Activated T-cell treated with anti-CD3 and anti-CD28 coated beads, Interleukin-2, amount 50 U/mL, for 4 hours (primary cell): Measurements from ENCODE around the gene AQP5. TPM values are rescaled to one million over a fixed set of nuclear protein-coding genes. Genes with fewer than 3 reads are reported as not detected.

Source experiments
- ATAC-seq, 2 donors: fragments of 200-7000 bp; cut with Tn5 transposase; one replicate each; pipeline ENCODE4 v1.10.0; 2021
- DNase-seq: peaks from one replicate; pipeline ENCODE4 v3.0.0-alpha.2; 2020
- H3K27me3 Mint-ChIP-seq: one replicate; pipeline ENCODE4 v1.8.0; 2021; ENCODE audit warnings: low read depth, mixed read lengths
- H3K36me3 Mint-ChIP-seq: one replicate; pipeline ENCODE4 v1.8.0; 2022; ENCODE audit warnings: mixed read lengths; ENCODE audit not compliant: insufficient read depth
- H3K4me1 Mint-ChIP-seq: one replicate; pipeline ENCODE4 v1.8.0; 2021; ENCODE audit warnings: low read depth, mixed read lengths
- H3K4me3 Mint-ChIP-seq: one replicate; pipeline ENCODE4 v1.8.0; 2021; ENCODE audit warnings: mild to moderate bottlenecking, moderate library complexity, mixed read lengths
- H3K9me3 Mint-ChIP-seq: one replicate; pipeline ENCODE4 v1.8.0; 2021; ENCODE audit warnings: mixed read lengths
- total RNA-seq, 3 donors: library from RNA; stranded (reverse); gene quantifications; one replicate each; pipeline ENCODE4 v1.2.1, GENCODE V29; 2021

Gene AQP5
- total RNA-seq = not detected

DNA sequence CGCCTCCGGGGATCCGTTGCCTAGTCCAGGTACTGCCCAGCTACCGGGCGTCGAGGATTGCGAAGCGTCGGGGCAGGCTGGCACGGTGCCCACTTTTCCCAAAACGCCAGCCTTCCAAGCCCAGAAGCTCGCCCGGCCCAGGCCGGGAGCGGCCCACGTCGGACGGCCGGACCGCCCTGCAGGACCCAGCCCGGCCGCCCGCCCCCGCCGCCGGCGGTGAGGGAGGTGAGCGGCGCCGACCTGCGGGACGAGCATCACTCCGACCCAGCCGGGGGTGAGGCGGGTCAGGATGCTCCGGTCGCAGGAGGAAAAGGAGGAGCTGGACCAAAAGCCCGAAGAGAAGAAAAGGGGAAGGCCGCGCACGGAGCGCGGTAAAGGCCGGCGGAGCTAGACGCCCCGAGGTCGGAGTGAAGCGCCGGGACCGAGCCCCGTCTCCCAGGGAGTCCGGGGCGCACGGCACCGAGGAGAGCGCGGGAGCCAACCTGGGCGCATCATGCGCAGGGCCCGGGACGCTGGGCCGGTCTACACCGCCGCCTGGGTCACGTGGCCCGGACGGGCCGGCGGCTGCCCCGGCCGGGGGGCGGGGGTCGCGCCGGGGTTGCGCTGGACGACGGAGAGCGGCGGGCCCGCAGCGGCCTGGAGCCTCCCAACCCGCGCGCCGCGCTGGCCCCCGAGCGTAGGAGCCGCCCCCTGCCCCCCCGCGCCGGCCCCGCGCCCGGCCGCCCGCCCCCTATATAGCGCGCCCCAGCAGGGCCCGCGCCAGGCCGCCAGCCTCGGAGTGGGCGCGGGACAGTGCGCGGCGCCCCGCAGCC, at the start of gene AQP5:
AQP5 (plus strand) TSS at position 762 of the 812 bp plus-strand sequence. CDS start 146 bp downstream, outside the sequence.
- Mint-ChIP-seq H3K4me3 (peak within 1 kb of the TSS; percentile 29), H3K4me1 (peaks cover 5% of the 10 kb centered on the region), H3K9me3 (no peaks in the 10 kb centered on the region), H3K27me3 (peaks cover 84% of the 10 kb centered on the region), H3K36me3 (no peaks in the 10 kb centered on the region)
- ATAC-seq (peak; percentile 36 to 49), DNase-seq (no peak)

DNA sequence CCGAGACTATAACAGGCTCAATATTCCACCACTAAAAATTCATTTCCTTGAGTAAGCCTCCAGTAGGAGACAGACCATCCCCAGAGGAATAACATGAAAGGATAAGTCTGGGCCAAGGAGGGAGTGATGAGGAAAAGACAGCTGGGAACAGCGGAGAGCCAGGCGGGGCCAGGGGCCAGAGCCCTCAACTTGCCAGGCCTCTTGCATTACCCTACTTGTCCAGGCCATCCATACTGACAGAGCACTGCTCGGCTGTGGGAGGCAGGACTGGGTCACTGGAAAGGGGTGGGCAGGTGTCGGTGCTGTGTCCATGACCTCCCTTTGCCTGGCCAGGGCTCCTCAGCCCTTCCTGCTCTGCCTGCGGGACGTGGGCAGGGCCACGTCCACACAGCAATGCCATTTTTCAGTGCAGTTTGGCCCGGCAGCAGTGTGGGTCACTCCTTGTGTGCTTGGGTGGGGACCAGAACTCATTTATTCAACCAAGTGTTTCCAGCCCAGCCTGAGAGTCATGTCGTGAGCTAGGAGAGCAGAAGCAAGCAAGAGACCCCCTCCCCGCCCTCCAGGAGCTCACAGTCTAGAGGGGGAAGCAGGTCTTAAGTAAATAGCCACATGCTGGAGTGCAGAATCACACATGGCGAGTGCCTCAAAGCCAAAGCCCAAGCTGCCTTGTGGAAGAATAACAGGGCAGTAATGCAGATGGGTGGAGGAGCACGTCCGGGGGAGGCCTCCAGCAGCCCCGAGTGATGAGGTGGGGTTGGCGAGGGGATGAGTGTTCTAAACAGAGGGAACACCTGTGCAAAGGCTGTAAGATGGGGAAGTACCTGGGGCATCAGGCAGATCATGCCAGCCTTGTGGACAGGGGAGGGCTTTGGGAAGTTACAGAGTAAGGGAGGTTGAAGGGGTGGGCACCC, 49.1 kb upstream of the AQP5 start:
- no peak for DNase-seq
- H3K36me3 Mint-ChIP-seq = no peaks in the 10 kb centered on the region
- peaks cover 4% of the 10 kb centered on the region for H3K27me3 Mint-ChIP-seq
- H3K9me3 Mint-ChIP-seq = no peaks in the 10 kb centered on the region
- H3K4me1 Mint-ChIP-seq = no peaks in the 10 kb centered on the region
- H3K4me3 Mint-ChIP-seq = no peak overlapping the region
- no peak for ATAC-seq

DNA sequence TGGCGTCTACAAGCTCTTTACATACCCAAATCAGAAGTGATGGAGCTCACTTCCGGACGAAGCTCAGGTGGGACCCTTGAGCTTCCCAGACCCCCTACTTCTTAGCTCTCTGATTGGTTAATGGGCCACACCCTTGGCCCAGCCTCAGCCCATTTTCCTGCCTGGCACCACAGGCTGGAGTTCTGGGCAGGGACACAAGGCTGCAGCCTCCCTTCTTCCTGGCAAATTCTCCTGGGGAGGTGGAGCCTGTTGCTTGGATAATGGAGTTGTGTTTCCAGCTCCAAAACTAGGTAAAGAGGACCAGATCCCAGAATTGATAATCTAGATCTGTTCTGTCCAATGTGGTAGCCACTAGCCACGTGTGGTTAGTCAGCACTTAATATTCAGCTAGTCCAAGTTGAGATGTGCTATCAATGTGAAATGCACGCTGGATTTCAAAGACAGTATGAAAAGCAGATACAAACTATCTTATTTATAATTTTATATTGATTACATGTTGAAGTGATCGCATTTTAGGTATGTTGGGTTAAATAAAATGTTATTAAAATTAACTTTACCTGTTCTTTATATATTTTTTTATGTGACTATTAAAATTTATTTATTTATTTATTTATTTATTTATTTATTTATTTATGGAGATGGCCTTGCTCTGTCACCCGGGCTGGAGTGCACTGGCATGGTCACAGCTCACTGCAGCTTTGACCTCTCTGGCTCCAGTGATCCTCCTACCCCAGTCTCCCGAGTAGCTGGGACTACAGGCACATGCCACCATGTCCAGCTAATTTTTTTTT, 45.3 kb upstream of the AQP5 start:
- ATAC-seq (no peak), DNase-seq (no peak)
- peaks cover 4% of the 10 kb centered on the region for H3K27me3 Mint-ChIP-seq
- H3K4me3 Mint-ChIP-seq = no peak overlapping the region
- no peaks in the 10 kb centered on the region for H3K9me3 Mint-ChIP-seq
- H3K4me1 Mint-ChIP-seq = no peaks in the 10 kb centered on the region
- H3K36me3 Mint-ChIP-seq = no peaks in the 10 kb centered on the region

DNA sequence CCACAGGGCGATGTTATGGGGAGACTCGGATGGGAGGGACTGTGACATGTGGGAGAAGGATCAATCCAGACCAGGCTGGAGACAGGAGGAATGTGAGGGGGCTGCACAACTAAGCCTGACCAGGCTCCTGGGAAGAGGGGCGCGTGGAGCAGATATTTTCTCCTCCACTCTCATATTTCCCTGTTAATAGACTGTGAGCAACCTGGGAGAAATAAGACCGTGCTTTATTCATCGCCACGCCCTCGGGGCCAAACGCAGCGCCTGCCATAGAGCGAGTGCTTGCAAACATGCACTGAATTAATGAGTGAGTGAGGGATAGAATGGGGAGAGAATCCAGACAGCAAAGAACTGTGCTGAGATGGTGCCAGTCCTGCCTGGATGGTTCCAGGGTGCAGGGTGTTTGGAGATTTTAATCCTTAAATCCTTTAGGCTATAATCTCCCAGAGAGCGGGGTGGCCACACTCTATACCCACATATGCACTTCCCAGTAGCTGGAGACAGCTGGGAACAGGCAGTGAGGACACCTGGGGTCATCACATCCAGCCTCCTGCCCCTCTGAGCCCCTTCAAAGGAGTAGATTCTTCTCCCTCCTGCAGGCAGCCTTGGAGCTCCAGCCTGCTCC, 44.4 kb upstream of the AQP5 start:
- H3K4me1 Mint-ChIP-seq = no peaks in the 10 kb centered on the region
- H3K9me3 Mint-ChIP-seq = no peaks in the 10 kb centered on the region
- H3K27me3 Mint-ChIP-seq = peaks cover 4% of the 10 kb centered on the region

DNA sequence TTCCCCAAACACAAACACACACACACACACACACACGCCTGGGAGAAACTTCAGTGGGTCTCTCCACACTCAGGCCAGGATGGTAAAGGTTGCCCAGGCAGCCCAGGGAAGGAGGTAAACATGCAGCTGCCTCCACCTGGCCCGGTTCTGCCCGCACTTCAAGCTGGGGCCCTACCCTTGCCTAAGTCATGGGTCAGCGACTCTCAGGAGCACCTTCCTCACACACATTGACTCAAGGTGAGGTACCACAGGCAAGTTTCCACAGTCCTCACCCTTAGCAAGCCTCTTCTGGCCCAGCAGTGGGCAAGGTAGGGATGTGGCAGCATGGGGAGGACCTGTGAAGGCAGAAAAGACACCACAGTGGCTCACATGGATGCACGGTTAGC, 43.9 kb upstream of the AQP5 start:
- H3K4me3 Mint-ChIP-seq = no peak overlapping the region
- H3K4me1 Mint-ChIP-seq = no peaks in the 10 kb centered on the region
- no peaks in the 10 kb centered on the region for H3K9me3 Mint-ChIP-seq
- no peak for ATAC-seq
- no peak for DNase-seq
- no peaks in the 10 kb centered on the region for H3K36me3 Mint-ChIP-seq
- H3K27me3 Mint-ChIP-seq = peaks cover 4% of the 10 kb centered on the region

More for the DNA sequence above, 44.4 kb upstream of the AQP5 start:
- Mint-ChIP-seq H3K4me3 (no peak overlapping the region), H3K36me3 (no peaks in the 10 kb centered on the region)
- ATAC-seq (no peak), DNase-seq (no peak)

DNA sequence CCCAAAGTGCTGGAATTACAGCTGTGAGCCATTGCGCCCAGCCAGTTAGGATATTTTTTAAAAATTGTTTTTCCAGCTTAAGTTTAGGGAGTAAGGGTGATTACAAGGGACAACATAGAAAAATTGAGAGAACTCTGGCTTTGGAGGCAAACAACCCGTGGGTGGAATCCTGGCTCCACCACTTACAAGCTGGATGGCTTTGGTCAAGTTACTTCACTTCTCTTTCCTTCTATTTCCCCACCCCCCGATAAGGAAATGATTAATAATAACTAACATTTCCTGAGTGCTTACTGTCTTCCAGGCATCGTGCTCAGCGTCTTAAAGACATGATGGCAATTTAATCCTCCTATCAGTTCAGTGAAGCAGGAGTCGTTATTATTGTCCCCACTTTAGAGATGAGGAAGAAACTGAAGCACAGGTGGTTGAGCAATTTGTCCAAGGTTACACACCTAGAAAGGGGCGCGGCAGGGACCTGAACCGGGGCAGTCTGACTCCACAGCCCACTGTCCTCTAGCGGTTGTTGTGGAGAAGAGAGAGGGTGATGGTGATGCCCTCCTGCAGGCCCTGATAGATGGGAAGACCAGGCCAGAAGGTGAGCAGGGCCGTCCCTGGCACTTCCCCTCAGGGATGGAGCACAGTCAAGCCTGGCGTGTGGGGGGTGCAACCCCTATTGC, 41.3 kb upstream of the AQP5 start:
- ATAC-seq (no peak), DNase-seq (no peak)
- no peaks in the 10 kb centered on the region for H3K36me3 Mint-ChIP-seq

DNA sequence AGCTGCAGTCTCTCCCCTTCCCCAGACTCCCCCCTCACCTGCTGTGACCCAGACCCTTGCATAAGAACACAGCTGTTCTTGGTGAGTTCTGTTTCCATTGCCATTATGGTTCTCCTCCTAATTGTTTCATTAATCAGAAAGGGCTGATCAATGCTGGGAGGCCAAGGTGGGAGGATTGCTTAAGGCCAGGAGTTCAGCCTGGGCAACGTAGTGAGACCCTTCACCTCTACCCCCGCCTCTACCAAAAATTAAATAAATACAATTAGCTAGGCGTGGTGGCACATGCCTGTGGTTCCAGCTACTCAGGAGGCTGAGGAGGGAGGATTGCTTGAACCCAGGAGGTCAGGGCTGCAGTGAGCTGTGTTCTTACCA, 40.8 kb upstream of the AQP5 start:
- DNase-seq (no peak), ATAC-seq (no peak)
- H3K36me3 Mint-ChIP-seq = no peaks in the 10 kb centered on the region
- no peak overlapping the region for H3K4me3 Mint-ChIP-seq
- H3K9me3 Mint-ChIP-seq = no peaks in the 10 kb centered on the region
- H3K4me1 Mint-ChIP-seq = no peaks in the 10 kb centered on the region
- peaks cover 4% of the 10 kb centered on the region for H3K27me3 Mint-ChIP-seq

More for the DNA sequence above, 41.3 kb upstream of the AQP5 start:
- H3K9me3 Mint-ChIP-seq = no peaks in the 10 kb centered on the region
- peaks cover 4% of the 10 kb centered on the region for H3K27me3 Mint-ChIP-seq
- H3K4me1 Mint-ChIP-seq = no peaks in the 10 kb centered on the region
- H3K4me3 Mint-ChIP-seq = no peak overlapping the region

DNA sequence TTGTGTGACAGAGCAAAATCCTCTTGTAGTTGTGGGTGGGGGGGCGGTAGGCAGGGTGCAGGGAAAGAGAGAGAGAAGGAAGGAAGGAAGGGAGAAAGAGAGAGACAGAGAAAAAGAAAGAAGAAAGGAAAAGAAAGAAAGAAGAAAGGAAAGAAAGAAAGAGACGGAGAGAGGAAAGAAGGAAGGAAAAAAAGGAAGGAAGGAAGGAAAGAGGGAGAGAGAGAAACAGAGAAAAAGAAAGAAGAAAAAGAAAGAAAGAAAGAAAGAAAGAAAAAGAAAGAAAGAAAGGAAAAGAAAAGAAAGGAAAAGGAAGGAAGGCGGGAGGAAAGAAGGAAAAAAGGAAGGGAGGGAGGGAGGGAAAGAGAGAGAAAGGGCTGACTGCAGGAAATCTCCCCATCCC, 40.4 kb upstream of the AQP5 start:
- ATAC-seq = no peak
- H3K4me1 Mint-ChIP-seq = no peaks in the 10 kb centered on the region
- H3K27me3 Mint-ChIP-seq = peaks cover 4% of the 10 kb centered on the region
- no peaks in the 10 kb centered on the region for H3K9me3 Mint-ChIP-seq
- H3K4me3 Mint-ChIP-seq = no peak overlapping the region
- no peaks in the 10 kb centered on the region for H3K36me3 Mint-ChIP-seq
- no peak for DNase-seq

DNA sequence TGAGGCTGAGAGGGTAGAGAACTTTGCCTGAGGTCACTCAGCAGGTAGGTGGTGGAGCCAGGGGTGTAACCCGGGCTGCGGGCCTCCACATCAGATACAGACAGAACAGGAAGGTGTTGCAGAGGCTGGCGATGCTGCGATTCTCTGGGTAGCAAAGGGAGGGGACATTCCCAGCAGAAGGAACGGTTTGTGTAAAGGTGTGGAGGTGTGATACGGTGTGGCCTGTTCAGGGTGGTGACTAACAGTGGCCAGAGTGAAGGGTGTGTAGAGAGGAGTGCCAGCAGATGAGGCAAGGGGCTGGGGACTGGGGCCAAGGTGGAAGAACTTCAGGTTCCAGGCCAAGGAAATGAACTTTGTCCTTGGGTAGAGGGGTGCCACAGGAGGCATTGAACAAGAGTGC, 39.7 kb upstream of the AQP5 start:
- Mint-ChIP-seq H3K36me3 (no peaks in the 10 kb centered on the region), H3K4me3 (no peak overlapping the region), H3K9me3 (no peaks in the 10 kb centered on the region), H3K4me1 (no peaks in the 10 kb centered on the region), H3K27me3 (peaks cover 4% of the 10 kb centered on the region)
- no peak for DNase-seq
- ATAC-seq = no peak

DNA sequence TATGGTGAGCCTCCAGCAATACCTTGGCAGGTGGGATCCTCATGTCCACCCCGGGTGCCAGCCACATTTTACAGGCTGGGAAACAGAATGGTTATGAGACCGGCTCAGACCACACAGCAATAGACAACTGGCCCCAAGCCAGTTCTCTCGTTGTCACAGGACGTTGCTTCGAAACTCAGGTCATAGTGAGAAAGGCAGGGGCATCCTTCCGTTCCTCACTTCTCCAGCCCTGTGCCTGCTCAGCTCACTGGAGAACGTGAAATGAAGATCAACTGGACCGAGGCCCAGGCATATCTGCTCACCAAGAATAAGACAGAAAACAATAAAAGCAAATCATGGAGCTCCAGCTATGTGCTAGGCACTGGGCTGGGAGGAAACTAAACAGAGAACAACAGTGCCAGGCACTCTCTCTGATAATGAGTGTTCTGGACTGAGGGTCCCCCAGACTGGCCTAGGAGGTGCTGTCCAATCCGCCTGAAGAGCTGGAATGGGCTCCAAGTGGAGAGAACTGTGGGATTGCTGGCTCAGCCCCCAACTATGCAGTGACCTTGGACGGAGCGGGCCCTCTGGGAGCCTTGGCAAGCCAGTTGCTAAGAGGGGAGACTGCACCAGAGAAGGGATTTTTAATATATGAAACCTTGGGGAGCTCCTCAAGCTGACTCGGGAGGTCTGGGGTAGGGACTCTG, 39.2 kb upstream of the AQP5 start:
- Mint-ChIP-seq H3K4me1 (no peaks in the 10 kb centered on the region), H3K4me3 (no peak overlapping the region), H3K36me3 (no peaks in the 10 kb centered on the region), H3K27me3 (no peaks in the 10 kb centered on the region), H3K9me3 (no peaks in the 10 kb centered on the region)
- DNase-seq = no peak
- no peak for ATAC-seq

DNA sequence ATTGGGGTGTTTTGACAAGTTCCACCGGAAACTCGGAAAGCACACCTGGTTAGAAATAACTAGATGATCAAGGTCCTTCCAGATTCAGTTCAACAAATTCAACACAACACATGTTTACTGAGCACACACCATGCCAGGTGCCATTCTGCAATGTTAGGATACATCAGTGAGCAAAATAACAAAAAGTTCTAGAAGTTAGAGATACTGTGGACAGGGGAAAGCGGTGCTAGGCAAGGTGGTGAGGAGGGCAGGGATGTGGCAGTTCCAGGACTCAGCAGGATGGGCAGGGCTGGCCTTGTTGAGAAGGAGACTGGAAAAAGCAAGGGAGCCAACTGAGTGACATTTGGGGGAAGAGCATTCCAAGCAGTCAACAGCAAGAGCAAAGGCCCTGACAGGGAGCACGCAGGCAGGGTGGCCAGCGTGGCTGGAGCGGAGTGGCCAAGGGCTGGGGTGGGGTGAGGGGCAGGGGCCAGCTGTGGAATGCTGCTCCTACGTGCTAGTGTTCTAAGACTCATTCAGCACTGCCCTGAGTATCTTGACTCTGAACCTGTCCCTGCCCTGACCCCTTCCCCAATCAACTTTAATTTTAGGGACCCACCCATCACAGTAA, 38.5 kb upstream of the AQP5 start:
- ATAC-seq = no peak
- no peaks in the 10 kb centered on the region for H3K36me3 Mint-ChIP-seq
- no peaks in the 10 kb centered on the region for H3K27me3 Mint-ChIP-seq
- no peaks in the 10 kb centered on the region for H3K4me1 Mint-ChIP-seq
- DNase-seq = no peak
- no peak overlapping the region for H3K4me3 Mint-ChIP-seq
- no peaks in the 10 kb centered on the region for H3K9me3 Mint-ChIP-seq

DNA sequence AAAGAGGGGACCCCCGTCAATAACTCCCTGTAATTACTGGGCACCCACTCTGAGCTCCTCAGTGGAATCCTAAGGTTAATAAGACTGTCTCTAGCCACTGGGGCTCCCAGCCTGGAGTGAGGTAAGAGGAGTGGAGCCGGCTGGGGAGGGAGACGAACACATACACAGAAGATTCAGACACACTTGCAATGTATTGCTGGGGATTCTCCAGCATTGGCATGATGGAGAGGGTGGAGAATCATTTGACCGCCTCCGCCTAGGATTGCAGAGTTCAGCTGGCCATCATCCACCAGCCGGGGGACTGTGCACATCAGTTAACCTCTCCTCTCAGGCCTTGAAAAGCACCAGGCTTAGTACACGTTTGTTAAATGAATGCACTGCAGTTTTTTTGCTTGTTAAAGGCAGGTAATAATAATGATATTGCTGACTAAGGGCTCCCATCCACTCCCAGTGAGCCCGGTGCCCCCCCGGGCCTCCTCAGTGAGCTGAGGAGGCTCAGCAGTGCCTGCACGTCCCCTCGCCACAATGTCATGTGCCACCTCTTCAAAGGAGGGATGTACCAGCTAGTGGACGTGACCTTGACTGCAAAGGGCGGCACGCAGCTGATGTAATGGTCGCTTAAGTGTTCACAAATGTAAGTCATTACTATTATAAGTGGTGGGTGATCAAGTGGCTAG, 37.7 kb upstream of the AQP5 start:
- Mint-ChIP-seq H3K4me1 (no peaks in the 10 kb centered on the region), H3K4me3 (no peak overlapping the region), H3K9me3 (no peaks in the 10 kb centered on the region), H3K36me3 (no peaks in the 10 kb centered on the region), H3K27me3 (peaks cover 2% of the 10 kb centered on the region)
- DNase-seq = no peak
- ATAC-seq = no peak
